HG03095 (cell line): Measurements from ENCODE around the gene KCNQ1.

Experiments used
- ATAC-seq: cut with Tn5 transposase; IDR thresholded peaks from one replicate; pipeline ENCODE4 v1.9.1; 2021; ENCODE audit warnings: moderate library complexity; ENCODE audit not compliant: unreplicated experiment

The KCNQ1 gene

GRCh38 chr11:2693271-2694261 is 248.8 kb downstream of the KCNQ1 start:
- no peak for ATAC-seq

GRCh38 chr11:2694495-2694894 is 249.7 kb downstream of the KCNQ1 start:
- ATAC-seq = no peak

DNA sequence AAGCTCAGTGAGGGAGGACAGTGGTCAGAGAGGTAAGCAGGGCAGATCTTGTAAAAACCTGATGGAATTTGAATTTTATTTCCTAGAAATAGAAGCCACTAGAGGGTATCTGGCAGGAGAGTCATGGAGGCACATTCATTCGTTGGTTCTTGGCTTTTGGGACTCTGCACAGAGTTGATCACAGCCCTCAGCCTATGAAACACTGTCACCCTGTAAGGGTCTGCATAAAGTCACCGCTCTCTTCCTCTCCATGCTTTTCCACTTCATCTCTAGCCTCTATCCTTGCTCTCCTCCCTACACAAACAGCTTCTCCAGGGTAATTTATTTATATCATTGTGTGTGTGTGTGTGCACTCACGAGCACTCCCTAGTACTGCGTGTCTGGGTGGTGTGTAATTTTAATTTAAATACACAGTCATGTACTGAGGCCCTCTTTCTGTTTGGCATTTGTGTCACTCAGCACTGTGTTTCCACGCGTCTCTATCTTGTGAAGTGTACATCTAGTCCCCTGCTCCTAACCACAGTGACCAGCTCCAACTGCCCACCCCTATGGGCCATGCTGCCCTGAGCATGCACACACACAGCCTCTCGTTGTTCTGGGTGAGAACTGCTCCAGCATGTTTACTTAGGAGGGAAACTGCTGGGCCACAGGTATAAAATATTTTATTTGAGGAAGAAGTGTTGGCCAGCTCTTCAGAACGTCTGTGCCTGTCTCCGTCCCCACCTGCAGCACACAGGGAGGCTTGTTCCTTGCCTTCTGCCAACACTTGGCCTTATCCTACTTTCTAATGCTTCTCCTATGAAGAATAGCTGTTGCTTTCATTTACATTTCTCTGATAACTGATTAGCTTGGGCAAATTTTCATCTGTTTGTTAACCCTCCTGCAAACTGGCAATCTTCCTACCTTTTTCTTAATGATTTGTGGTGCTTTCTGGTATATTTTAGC is 250.5 kb downstream of the KCNQ1 start:
- ATAC-seq = no peak

DNA sequence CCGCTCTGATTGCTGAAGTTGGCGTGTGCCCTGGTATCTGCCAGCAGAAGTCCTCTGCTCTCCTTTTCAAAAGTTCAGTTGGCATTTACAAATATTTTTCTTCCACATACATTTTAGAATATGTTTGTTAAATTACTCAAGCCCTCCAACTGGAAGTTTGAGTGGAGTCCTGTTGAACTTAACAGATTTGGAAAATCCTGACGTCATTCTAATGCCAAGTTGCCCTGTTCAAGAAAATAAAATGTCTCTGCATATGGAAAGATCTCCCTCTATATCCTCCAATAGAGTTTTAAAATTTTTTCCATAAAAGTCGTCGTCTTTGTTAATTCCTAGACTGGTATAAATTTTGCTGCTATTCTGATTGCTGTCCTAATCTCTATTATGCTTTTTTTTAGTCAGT is 251.6 kb downstream of the KCNQ1 start:
- ATAC-seq = no peak

DNA sequence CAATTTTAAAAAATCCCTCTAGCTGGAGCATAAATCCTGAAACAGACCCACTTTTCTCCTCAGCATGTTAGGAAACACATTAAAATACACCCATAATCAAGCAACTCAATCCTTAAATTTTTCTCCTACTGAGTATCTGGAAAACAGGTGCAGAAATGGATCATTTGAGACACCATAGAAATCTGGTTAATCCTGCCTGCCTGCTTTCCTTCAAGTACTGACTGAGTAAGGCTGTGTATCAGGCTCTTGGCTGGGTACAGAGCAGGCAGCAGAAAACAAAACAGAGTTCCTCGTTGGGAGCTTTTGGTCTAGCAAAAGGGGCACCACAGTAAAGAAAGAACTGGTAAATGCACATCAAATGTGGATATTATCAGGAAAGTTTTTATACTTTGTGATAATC is 253.1 kb downstream of the KCNQ1 start:
- no peak for ATAC-seq

DNA sequence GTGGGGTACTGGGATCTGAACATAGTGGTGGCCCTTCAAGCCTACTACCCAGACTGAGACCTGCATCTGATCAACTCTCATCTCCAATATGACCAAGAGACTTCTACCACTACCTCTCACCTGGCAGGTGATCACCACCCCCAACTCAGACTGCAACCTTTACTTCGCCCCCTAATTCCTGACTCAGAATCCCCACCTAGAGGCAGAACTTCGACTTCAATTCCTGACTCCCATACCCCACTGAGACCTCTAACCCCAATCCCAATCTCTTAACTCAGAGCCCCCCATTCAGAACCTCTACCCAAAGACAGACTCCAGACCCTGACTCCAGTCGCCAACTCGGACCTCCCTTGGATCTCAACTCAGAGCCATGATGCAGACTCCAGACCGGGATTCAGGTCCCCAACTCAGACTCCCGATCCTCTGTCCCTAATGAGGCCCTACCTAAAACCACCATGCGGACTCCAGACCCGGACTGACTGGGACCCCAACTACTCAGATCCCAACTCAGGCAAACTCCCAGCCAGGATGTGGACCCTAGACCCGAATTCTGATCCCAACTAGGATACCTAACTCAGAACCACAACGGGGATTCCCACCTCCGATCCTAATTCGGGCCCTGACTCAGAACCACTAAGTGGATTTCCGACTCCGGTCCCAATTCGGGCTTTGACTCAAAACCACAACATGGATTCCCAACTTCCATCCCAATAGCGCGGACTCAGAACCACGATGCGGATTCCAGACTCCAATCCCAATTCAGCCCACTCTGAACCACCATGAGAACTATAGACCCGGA is 253.8 kb downstream of the KCNQ1 start:
- ATAC-seq = no peak

GRCh38 chr11:2699185-2699530 is 254.3 kb downstream of the KCNQ1 start:
- ATAC-seq = no peak

DNA sequence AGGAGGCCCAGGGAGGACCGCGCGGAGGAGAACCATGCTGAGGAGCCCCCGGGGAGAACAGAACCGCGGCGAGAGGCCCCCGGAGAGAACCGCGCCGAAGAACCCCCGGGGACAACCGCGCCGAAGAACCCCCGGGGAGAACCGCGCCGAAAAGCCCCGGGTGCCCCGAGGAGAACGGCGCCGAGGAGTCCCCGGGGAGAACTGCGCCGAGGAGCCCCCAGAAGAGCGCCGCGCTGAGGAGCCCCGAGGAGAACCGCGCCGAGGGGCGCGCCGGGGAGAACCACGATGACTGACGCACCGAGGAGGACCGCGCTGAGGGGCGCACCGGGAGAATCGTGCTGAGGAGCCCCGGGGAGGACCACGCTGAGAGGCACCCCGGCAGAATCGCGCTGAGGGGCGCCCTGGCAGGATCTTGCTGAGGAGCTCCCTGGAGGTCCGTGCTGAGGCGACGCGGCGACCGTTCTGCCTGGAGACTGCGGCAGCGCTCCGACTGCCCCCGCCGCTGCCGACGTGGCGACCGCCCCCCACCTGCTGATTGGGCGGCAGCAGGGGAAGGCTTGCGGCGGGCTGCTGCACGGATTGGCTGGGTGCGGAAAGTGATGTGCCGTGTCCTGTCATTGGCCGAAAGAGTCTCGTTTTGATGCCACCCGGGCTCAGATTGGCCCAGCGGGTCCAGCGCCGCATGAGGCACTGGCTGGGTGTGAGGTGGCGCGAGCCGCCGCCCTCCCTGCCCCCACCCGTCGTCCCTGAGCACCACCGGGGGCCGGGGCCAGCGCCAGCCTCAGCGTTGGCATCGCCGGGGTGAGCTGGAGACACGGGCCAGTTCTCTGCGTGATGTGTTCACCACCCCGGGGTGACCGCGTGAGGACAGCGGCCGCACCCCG is 255.0 kb downstream of the KCNQ1 start, which contains the start of gene KCNQ1OT1:
Gene KCNQ1OT1, minus strand, starts transcription at position 464 of the 884 bp plus-strand sequence.
- ATAC-seq = peak; percentile 89

DNA sequence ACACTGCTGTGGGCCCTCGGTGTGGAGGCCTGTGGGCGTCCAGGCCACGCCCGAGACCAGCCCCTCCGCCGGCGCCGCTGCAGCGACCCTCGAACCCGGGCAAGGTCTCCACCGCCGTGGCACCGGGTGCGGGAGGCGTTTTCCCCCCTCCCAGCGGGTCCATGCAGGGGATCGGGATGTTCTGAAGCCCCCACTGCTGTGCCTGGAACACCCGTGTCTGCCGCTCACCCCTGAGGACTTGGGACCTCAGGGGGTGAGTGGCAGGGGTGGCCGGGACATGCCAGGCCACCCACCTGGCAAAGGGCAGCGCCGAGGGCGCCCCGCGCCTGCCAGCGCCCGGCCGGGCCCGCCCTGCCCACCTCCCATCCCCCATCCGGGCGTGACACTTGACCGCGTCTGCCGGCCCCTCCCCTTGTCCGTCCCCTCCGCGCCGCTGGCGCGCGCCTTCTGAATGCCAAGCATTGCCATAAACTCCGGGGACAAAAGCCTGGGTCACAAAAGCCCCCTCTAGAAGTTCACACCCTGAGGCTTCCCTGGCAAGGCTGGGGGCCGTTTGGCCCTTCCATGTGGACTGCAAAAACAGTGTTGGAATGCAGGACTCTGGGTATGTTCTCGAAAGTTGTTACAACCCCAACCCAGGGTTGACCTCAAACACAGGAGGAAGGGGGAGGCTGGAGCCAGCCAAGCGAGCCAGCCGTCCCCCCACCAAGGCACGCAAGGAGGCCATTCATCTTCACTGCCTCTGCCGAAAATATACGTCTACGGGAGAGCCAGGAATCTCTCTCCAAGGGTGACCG is 255.8 kb downstream of the KCNQ1 start:
- peak; percentile 39 for ATAC-seq

GRCh38 chr11:2701230-2701629 is 256.4 kb downstream of the KCNQ1 start:
- ATAC-seq = no peak

DNA sequence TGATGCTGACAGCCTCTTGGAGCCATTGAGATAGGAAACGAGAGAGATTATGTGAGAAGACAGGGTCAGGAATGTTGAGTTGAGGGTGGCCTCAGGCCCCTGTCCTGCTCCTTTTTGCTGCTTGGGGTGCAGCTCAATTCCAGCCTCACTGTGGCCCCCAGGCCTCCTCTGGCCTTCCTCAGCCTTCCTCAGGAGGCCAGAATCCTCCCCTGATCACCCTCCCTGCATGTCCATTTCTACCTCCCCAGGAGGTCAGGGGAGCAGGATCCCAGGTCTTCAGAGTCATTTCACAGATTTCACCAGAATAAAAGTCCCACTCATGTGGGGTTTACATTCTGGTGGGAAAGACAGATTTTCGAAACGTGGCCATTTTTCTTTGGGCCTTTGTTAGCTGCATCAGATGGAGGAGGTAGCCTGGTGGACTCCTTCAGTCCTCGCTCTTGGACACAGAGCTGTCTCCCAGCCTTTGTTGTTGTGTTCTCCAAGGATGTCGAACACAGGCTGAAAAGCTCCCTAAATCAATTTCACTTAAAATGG is 257.2 kb downstream of the KCNQ1 start:
- no peak for ATAC-seq

- no peak for ATAC-seq
Observed at GRCh38 chr11:2702771-2703362, 258.1 kb downstream of the KCNQ1 start.

DNA sequence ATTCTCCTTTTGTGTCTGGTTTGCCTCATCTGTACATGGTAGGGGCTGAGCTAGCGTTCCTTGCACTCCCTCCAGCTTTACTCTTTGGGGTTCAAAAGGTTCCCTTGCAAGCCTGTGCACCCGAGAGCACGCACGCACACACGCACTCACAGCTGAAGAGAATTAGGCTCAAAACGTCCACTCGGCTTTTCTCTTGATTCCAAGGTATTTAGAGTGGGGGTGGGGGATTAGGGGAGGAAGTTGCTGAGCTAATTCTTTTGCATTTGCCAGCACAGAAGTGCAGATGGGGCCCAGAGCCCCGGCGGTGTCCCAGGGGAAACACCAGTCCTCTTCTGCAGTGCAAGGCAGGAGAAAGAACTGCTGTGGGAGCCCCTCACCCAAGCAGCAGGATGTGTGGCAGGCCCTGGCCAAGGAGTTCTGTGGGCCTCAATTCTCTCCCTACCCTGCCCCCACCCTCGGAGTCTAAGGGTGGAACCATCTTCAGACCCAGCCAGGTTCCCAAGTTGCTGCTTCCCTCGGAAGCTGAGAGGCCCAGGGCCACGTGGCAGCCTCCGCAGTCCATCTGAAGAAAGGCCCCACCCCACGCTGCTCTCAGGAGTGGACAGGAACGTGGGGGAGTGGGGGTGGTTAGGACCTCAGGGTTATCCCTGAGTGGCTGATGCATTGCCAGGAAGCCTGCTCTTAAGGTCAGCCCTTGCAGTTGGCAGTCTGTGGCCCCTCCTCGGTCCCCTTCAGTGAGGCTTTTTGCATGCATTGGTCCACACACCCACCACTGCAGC is 258.7 kb downstream of the KCNQ1 start:
- no peak for ATAC-seq

DNA sequence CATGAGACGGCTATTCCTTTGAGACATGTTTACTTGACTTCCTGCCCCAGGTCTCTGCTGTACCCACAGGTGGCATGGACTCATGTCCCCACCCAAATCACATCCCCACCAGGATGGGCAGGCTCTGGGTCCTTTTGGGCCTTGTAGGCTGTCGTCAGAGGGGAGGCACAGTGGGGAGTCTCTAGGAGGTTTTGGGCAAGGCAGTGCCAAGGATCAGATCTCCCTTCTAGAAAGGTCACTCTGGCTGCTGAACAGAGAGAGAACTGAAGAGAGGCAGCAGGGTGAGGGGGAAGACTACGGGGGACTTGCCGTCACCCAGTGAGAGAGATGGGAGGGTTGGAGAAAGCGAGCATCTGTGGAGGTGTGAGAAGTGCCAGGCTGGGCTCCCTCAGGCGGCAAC is 259.5 kb downstream of the KCNQ1 start:
- ATAC-seq = no peak

- no peak for ATAC-seq
Observed at GRCh38 chr11:2704896-2705606, 260.2 kb downstream of the KCNQ1 start.

- ATAC-seq = no peak
Observed at GRCh38 chr11:2706321-2706720, 261.5 kb downstream of the KCNQ1 start.

GRCh38 chr11:2707736-2708135 is 262.9 kb downstream of the KCNQ1 start:
- no peak for ATAC-seq
